ENCODE data around the gene ZBED2.

Gene ZBED2

DNA sequence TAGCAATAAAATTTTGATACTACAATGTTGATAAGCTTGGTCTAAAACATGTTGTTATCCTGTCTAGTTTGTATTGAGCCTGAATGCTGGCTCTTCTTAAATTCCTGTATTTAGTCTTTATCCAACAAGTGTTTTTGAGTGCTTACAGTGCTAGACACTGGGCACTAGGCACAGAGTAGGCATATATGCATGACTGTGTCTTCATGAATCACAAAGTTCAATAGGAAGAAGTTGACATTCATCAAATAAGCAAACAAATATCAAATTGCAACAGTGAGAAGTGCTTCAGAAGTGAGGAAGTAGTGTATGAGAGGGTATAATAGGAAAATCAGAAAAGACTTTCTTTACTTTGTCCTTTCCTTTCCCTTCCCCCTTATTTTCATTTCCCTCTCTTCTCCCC, 46.4 kb downstream of the ZBED2 start:
- ChIA-PET CTCF (no interaction called here), POLR2A (ENCODE audit: low non-redundant PET) (no interaction called here)
- no peak for DNase-seq (ENCODE audit: low spot score)
- TF ChIP-seq, protein P1, sequence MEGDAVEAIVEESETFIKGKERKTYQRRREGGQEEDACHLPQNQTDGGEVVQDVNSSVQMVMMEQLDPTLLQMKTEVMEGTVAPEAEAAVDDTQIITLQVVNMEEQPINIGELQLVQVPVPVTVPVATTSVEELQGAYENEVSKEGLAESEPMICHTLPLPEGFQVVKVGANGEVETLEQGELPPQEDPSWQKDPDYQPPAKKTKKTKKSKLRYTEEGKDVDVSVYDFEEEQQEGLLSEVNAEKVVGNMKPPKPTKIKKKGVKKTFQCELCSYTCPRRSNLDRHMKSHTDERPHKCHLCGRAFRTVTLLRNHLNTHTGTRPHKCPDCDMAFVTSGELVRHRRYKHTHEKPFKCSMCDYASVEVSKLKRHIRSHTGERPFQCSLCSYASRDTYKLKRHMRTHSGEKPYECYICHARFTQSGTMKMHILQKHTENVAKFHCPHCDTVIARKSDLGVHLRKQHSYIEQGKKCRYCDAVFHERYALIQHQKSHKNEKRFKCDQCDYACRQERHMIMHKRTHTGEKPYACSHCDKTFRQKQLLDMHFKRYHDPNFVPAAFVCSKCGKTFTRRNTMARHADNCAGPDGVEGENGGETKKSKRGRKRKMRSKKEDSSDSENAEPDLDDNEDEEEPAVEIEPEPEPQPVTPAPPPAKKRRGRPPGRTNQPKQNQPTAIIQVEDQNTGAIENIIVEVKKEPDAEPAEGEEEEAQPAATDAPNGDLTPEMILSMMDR (conservative IDR thresholded peaks at IDR 0.05; ENCODE audit: low read depth) = no peak
- H3K27ac ChIP-seq = no peak overlapping the region

DNA sequence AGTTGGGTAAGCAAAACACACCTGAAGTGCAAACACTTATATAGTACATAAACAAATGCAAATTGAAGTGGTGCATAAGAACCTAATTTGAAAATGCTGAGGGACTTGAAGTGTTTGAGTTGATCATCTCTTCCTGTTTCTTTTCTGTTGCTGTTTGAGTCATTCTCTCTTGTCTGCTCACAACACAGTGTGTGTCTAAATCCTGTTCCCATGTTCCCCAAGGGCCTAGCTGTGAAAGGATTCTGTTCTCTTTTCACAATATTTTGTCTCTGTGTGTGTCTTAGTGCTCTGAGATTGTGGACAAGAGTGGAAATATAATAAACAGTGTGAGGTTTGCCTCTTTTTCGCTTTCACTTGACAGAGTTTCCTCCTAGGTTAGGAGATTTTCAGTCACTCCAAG, 47.1 kb downstream of the ZBED2 start:
- no peak for DNase-seq (ENCODE audit: low spot score)
- TF ChIP-seq, protein P1 (conservative IDR thresholded peaks at IDR 0.05; ENCODE audit: low read depth) = no peak
- no peak overlapping the region for H3K27ac ChIP-seq
- CTCF ChIA-PET = no interaction called here
- POLR2A ChIA-PET (ENCODE audit: low non-redundant PET) = no interaction called here

DNA sequence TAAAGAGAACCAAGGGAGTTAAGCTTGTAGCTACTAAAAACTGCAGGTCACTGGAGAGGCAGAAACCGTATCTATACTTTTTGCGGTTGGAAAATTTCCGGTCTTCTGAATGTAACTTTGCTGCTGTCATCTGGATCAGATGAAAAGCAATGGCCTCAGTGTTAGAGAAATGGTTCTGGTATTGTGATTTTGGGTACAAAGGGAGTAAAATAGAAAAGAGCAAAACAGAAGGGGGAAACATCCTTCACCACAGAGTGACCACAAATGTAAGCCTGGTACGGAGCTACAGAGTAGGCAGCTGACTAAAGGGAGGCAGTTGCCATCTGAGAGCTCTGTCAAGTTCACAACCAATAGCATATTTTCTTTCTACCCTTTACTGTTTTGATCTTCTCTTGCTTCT, 47.5 kb downstream of the ZBED2 start:
- TF ChIP-seq, protein P1 (conservative IDR thresholded peaks at IDR 0.05; ENCODE audit: low read depth) = no peak
- CTCF ChIA-PET = no interaction called here
- no peak for DNase-seq (ENCODE audit: low spot score)
- no peak overlapping the region for H3K27ac ChIP-seq
- POLR2A ChIA-PET (ENCODE audit: low non-redundant PET) = no interaction called here

DNA sequence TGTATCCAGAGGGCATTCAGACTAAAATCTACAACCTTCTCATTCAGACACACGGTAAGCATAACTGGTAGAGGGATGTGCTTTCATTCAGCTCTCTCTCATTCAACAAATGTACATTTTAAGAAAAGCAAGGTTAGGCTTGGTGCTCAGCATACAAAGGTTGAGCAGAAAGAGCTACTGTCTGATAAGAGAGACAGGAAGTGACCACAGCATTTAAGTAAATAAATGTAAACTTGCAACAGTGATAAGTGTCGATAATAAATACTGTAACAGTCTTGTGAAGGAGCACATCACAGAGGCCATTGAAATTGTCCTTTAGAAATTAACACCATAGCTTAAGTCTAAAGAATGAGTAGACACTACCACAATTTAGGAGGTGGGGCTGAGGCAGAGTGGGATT, 49.8 kb downstream of the ZBED2 start:
- no peak overlapping the region for H3K27ac ChIP-seq
- TF ChIP-seq, protein P1 (conservative IDR thresholded peaks at IDR 0.05; ENCODE audit: low read depth) = no peak
- ChIA-PET POLR2A (ENCODE audit: low non-redundant PET) (no interaction called here), CTCF (no interaction called here)
- no peak for DNase-seq (ENCODE audit: low spot score)

Measured in RWPE1 (cell line).